H9 (cell line): ENCODE results near the gene RRAD. TPM values are rescaled to one million over a fixed set of nuclear protein-coding genes. Genes with fewer than 3 reads are reported as not detected.
A peak's percentile ranks its signal among the peaks of the same experiment; 100 is the strongest.
"Not testable (repeated sequence)": the region's sequence is repeated elsewhere in the genome, so short reads cannot be mapped to it uniquely, and the experiment has no call there.

Source experiments
- DNase-seq: peaks from one replicate; pipeline ENCODE4 v3.0.0-alpha.2; 2017
- H2AFZ ChIP-seq: one replicate; pipeline ENCODE4 v1.6.1; 2013; ENCODE audit warnings: mild to moderate bottlenecking, low read length, control low read depth, moderate library complexity
- H2AK5ac ChIP-seq: 2 replicates; pipeline ENCODE4 v1.6.1; 2013; ENCODE audit warnings: low read length, control low read depth, mixed read lengths; ENCODE audit not compliant: insufficient read length
- H2BK120ac ChIP-seq: one replicate; pipeline ENCODE4 v1.6.1; 2013; ENCODE audit warnings: low read depth, mild to moderate bottlenecking, low read length, control low read depth, inconsistent platforms; ENCODE audit not compliant: poor library complexity, severe bottlenecking
- H2BK12ac ChIP-seq: 2 replicates; pipeline ENCODE4 v1.6.1; 2013; ENCODE audit warnings: low read length, control low read depth, mixed read lengths, low read depth; ENCODE audit not compliant: insufficient read length
- H2BK15ac ChIP-seq: 2 replicates; pipeline ENCODE4 v1.6.1; 2013; ENCODE audit warnings: low read depth, low read length, control low read depth
- H2BK20ac ChIP-seq: one replicate; pipeline ENCODE4 v1.6.1; 2013; ENCODE audit warnings: low read depth, mild to moderate bottlenecking, low read length, control low read depth, inconsistent platforms; ENCODE audit not compliant: poor library complexity, severe bottlenecking
- H2BK5ac ChIP-seq: 2 replicates; pipeline ENCODE4 v1.6.1; 2013; ENCODE audit warnings: low read length, control low read depth, mixed read lengths; ENCODE audit not compliant: insufficient read length
- H3K14ac ChIP-seq: 2 replicates; pipeline ENCODE4 v1.6.1; 2013; ENCODE audit warnings: low read length, control low read depth; ENCODE audit not compliant: insufficient read depth
- H3K18ac ChIP-seq: 2 replicates; pipeline ENCODE4 v1.6.1; 2013; ENCODE audit warnings: low read depth, mild to moderate bottlenecking, mixed read lengths, low read length, control low read depth; ENCODE audit not compliant: insufficient read length
- H3K23ac ChIP-seq: 2 replicates; pipeline ENCODE4 v1.6.1; 2013; ENCODE audit warnings: low read length, control low read depth, mixed read lengths, low read depth; ENCODE audit not compliant: insufficient read length
- H3K23me2 ChIP-seq: 2 replicates; pipeline ENCODE4 v1.6.1; 2013; ENCODE audit warnings: low read depth, mild to moderate bottlenecking, mixed read lengths, low read length, control low read depth; ENCODE audit not compliant: insufficient read length, poor library complexity, severe bottlenecking
- H3K27ac ChIP-seq: 2 replicates; pipeline ENCODE4 v1.5.1; 2013; ENCODE audit warnings: low read length, control low read depth, mixed read lengths, low read depth; ENCODE audit not compliant: insufficient read length
- H3K27me3 ChIP-seq: 2 replicates; pipeline ENCODE4 v1.6.1; 2013; ENCODE audit warnings: low read length, control low read depth, inconsistent platforms; ENCODE audit not compliant: insufficient read depth
- H3K4ac ChIP-seq: 2 replicates; pipeline ENCODE4 v1.6.1; 2013; ENCODE audit warnings: low read depth, mild to moderate bottlenecking, control low read depth, inconsistent platforms, low read length, moderate library complexity
- H3K4me1 ChIP-seq: 2 replicates; pipeline ENCODE4 v1.6.1; 2013; ENCODE audit warnings: low read length, control low read depth, inconsistent platforms; ENCODE audit not compliant: insufficient read depth
- H3K4me2 ChIP-seq: 2 replicates; pipeline ENCODE4 v1.6.1; 2013; ENCODE audit warnings: low read length, control low read depth, mixed read lengths; ENCODE audit not compliant: insufficient read length, insufficient read depth
- H3K56ac ChIP-seq: 2 replicates; pipeline ENCODE4 v1.6.1; 2013; ENCODE audit warnings: low read depth, mild to moderate bottlenecking, mixed read lengths, low read length, control low read depth; ENCODE audit not compliant: insufficient read length
- H3K79me1 ChIP-seq: 2 replicates; pipeline ENCODE4 v1.6.1; 2013; ENCODE audit warnings: low read depth, mild to moderate bottlenecking, moderate library complexity, low read length, control low read depth, inconsistent platforms; ENCODE audit not compliant: insufficient read depth, poor library complexity, severe bottlenecking
- H3K79me2 ChIP-seq: 2 replicates; pipeline ENCODE4 v1.6.1; 2013; ENCODE audit warnings: low read length, control low read depth, inconsistent platforms; ENCODE audit not compliant: insufficient read depth
- H3K9ac ChIP-seq: 2 replicates; pipeline ENCODE4 v1.6.1; 2013; ENCODE audit warnings: low read length, control low read depth, mixed read lengths; ENCODE audit not compliant: insufficient read length; ENCODE audit errors: extremely low read depth
- H3K9me3 ChIP-seq: one replicate; pipeline ENCODE4 v1.6.1; 2013; ENCODE audit warnings: low read depth, low read length, inconsistent platforms; ENCODE audit not compliant: control insufficient read depth
- H3T11ph ChIP-seq: one replicate; pipeline ENCODE4 v1.6.1; 2013; ENCODE audit warnings: mild to moderate bottlenecking, low read length, control low read depth, inconsistent platforms
- H4K20me1 ChIP-seq: one replicate; pipeline ENCODE4 v1.6.1; 2013; ENCODE audit not compliant: control insufficient read depth, insufficient read length, insufficient read depth
- H4K5ac ChIP-seq: 2 replicates; pipeline ENCODE4 v1.6.1; 2013; ENCODE audit warnings: low read depth, mild to moderate bottlenecking, mixed read lengths, low read length, control low read depth; ENCODE audit not compliant: insufficient read length
- H4K8ac ChIP-seq: replicated peaks from 2 replicates; pipeline ENCODE4 v1.6.1; 2013; ENCODE audit warnings: low read length, control low read depth, mixed read lengths, low read depth; ENCODE audit not compliant: insufficient read length
- H4K91ac ChIP-seq: 2 replicates; pipeline ENCODE4 v1.6.1; 2013; ENCODE audit warnings: low read depth, mild to moderate bottlenecking, moderate library complexity, mixed read lengths, low read length, control low read depth; ENCODE audit not compliant: insufficient read length
- H3K27ac Mint-ChIP-seq, 3 experiments: 2 replicates in 2 of 3; 3 replicates in 1 of 3; pipeline ENCODE4 v1.8.0; 2020 to 2021; ENCODE audit warnings: mixed read lengths in 3 of 3, mild to moderate bottlenecking in 1 of 3, moderate library complexity in 1 of 3
- H3K27me3 Mint-ChIP-seq: 2 replicates; pipeline ENCODE4 v1.8.0; 2021; ENCODE audit warnings: low read depth, mild to moderate bottlenecking, moderate library complexity, mixed read lengths
- H3K36me3 Mint-ChIP-seq, 3 experiments: 2 replicates in 2 of 3; 3 replicates in 1 of 3; pipeline ENCODE4 v1.8.0; 2020 to 2021; ENCODE audit warnings: low read depth in 3 of 3, mixed read lengths in 3 of 3; ENCODE audit not compliant: insufficient read depth in 1 of 3
- H3K4me1 Mint-ChIP-seq, 2 experiments: 2 replicates each; pipeline ENCODE4 v1.8.0; 2020; ENCODE audit warnings: mixed read lengths in 2 of 2
- H3K4me3 Mint-ChIP-seq, 2 experiments: 2 replicates in 1 of 2; 3 replicates in 1 of 2; pipeline ENCODE4 v1.8.0; 2020 to 2021; ENCODE audit warnings: mild to moderate bottlenecking in 2 of 2, mixed read lengths in 2 of 2, moderate library complexity in 1 of 2
- H3K9me3 Mint-ChIP-seq, 2 experiments: 2 replicates in 1 of 2; 3 replicates in 1 of 2; pipeline ENCODE4 v1.8.0; 2020; ENCODE audit warnings: mild to moderate bottlenecking in 2 of 2, mixed read lengths in 2 of 2, moderate library complexity in 1 of 2
- WGBS: extraction: QIAGEN DNeasy Blood & Tissue Kit; methylation state at CpG from one replicate; pipeline ENCODE4 v1.1.7; 2013; ENCODE audit warnings: missing lambda C conversion rate, low lambda C conversion rate, mixed read lengths; ENCODE audit not compliant: insufficient read length; ENCODE audit errors: extremely low coverage; 5-methylcytosine and 5-hydroxymethylcytosine counted together
- total RNA-seq: library from RNA; stranded (reverse); gene quantifications from 2 replicates; pipeline ENCODE4 v1.2.1, GENCODE V29; 2021
- TF ChIP-seq, protein P1 (sequence below): fragments of 200-600 bp; sonication (generic); conservative IDR thresholded peaks from 3 replicates; pipeline ENCODE4 v1.8.0; 2021; ENCODE audit warnings: antibody characterized with exemption, mild to moderate bottlenecking

RRAD gene
- total RNA-seq, 1 experiment from 2014 or later = 0.72 TPM

DNA sequence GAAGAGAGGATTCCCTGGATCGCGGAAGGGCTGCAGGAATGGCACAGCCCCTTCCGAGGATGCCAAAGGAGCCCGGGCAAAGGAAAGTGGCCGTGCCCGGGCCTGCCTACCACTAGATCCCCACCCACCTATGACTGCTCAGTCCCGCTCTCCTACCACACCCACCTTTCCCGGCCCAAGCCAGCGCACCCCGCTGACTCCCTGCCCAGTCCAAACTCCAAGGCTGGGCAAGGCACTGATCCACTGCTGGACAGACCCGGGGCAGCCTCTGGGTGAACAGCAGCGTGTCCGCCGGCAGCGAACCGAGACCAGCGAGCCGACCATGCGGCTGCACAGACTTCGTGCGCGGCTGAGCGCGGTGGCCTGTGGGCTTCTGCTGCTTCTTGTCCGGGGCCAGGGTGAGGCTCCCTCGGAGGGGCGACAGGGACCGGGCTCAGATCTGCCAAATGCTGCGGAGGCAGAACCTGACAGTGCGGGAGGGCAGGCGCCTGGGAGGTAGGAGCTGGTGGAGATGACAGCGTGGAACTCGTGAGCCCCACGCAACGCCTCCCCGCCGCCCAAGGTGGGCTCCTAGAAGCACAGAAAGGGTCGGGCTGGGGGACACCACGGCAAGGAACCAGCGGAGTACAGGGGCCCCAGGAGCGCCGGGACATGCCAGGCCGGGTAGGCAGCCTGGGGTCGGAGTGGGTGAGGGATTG, 10.1 kb upstream of the RRAD start, which contains the start of gene CES2:
TSS of gene CES2 (plus strand) at position 203 of the 698 bp plus-strand sequence. CDS start at position 323, 120 bp downstream.
- H2BK15ac ChIP-seq = no peak within 1 kb of the TSS
- H4K5ac ChIP-seq = no peak within 1 kb of the TSS
- H4K20me1 ChIP-seq = no peaks in the 10 kb centered on the region
- H2AK5ac ChIP-seq = no peak within 1 kb of the TSS
- no peak within 1 kb of the TSS for H2BK12ac ChIP-seq
- no peak within 1 kb of the TSS for H3K27ac ChIP-seq
- DNase-seq = no peak
- no peaks in the 10 kb centered on the region for H3K4me1 ChIP-seq
- H2AFZ ChIP-seq = no peak within 1 kb of the TSS
- H3K18ac ChIP-seq = peak within 1 kb of the TSS; percentile 27
- H3K23me2 ChIP-seq = peaks cover 16% of the 10 kb centered on the region
- H3K79me1 ChIP-seq = no peaks in the 10 kb centered on the region
- WGBS = no CpG with 5 or more reads among the region's 44 CpGs
- H3K4ac ChIP-seq = no peak within 1 kb of the TSS
- no peak within 1 kb of the TSS for H2BK20ac ChIP-seq
- Mint-ChIP-seq H3K9me3 (no peaks in the 10 kb centered on the region), H3K4me1 (peaks cover 13 to 27% of the 10 kb centered on the region in 2 experiments), H3K27me3 (no peaks in the 10 kb centered on the region), H3K4me3 (peak within 1 kb of the TSS; percentile 96 to 97), H3K27ac (peak within 1 kb of the TSS in 1 of 3 experiments; percentile 85; a peak in 2 of 7 replicates), H3K36me3 (peaks cover 9 to 28% (median 11%) of the 10 kb centered on the region in 3 experiments)
- no peak within 1 kb of the TSS for H4K91ac ChIP-seq
- no peak within 1 kb of the TSS for H4K8ac ChIP-seq
- TF ChIP-seq, protein P1, sequence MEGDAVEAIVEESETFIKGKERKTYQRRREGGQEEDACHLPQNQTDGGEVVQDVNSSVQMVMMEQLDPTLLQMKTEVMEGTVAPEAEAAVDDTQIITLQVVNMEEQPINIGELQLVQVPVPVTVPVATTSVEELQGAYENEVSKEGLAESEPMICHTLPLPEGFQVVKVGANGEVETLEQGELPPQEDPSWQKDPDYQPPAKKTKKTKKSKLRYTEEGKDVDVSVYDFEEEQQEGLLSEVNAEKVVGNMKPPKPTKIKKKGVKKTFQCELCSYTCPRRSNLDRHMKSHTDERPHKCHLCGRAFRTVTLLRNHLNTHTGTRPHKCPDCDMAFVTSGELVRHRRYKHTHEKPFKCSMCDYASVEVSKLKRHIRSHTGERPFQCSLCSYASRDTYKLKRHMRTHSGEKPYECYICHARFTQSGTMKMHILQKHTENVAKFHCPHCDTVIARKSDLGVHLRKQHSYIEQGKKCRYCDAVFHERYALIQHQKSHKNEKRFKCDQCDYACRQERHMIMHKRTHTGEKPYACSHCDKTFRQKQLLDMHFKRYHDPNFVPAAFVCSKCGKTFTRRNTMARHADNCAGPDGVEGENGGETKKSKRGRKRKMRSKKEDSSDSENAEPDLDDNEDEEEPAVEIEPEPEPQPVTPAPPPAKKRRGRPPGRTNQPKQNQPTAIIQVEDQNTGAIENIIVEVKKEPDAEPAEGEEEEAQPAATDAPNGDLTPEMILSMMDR = no peak
- H3K56ac ChIP-seq = no peak within 1 kb of the TSS
- peak within 1 kb of the TSS; percentile 95 for H3K4me2 ChIP-seq
- no peak within 1 kb of the TSS for H2BK5ac ChIP-seq
- H3K14ac ChIP-seq = peak within 1 kb of the TSS; percentile 82
- no peak within 1 kb of the TSS for H3K23ac ChIP-seq
- H3K27me3 ChIP-seq = no peaks in the 10 kb centered on the region
- H3K9ac ChIP-seq = peak within 1 kb of the TSS; percentile 66
- no peaks in the 10 kb centered on the region for H3K9me3 ChIP-seq
- H3T11ph ChIP-seq = no peak within 1 kb of the TSS
- H2BK120ac ChIP-seq = no peak within 1 kb of the TSS
- no peaks in the 10 kb centered on the region for H3K79me2 ChIP-seq

DNA sequence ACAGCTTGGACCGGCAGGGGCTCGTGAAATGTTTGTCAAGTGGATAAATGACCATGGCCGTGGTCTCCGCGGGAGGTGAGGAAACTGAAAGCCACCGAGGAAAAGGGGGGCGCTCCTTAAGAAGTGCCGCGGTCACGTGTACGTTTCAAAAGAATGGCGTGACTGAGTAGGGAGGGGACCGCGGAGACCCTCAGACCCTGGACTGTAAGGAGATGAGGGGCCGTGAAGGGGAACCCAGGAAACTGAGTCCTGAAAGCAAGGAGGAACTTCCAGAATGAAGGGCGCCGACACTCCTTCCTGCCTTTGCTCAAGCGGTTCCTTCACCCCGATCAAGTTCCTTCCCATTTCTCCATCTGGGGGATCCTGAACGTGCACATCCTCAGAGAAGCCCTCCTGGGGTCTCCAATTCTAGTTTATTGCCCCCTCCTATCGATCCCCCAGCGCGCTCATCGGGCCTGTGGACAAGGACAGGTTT, 9.5 kb upstream of the RRAD start:
- not testable (repeated sequence) for H3K56ac ChIP-seq, H4K5ac ChIP-seq, DNase-seq, H4K8ac ChIP-seq, H3K27me3 Mint-ChIP-seq, H3K9me3 Mint-ChIP-seq, H2BK120ac ChIP-seq, H2BK15ac ChIP-seq, H3K79me1 ChIP-seq, H3K4ac ChIP-seq, H2BK12ac ChIP-seq, H4K91ac ChIP-seq, H3K27ac ChIP-seq, H2AK5ac ChIP-seq, H3K79me2 ChIP-seq, H4K20me1 ChIP-seq, H3K27me3 ChIP-seq, H3K9me3 ChIP-seq, H3K4me1 ChIP-seq, H3K23ac ChIP-seq, H2AFZ ChIP-seq, H2BK5ac ChIP-seq, H2BK20ac ChIP-seq, H3T11ph ChIP-seq
- Histone ChIP-seq H3K4me2 (peak overlapping the region; percentile 95), H3K23me2 (peaks cover 16% of the 10 kb centered on the region), H3K14ac (peak overlapping the region; percentile 82), H3K9ac (peak overlapping the region; percentile 66), H3K18ac (peak overlapping the region; percentile 27)
- no CpG with 5 or more reads among the region's 24 CpGs for WGBS
- H3K4me3 Mint-ChIP-seq = peak overlapping the region; percentile 96 to 97
- peaks cover 13 to 27% of the 10 kb centered on the region in 2 experiments for H3K4me1 Mint-ChIP-seq
- peaks cover 7 to 27% (median 8%) of the 10 kb centered on the region in 3 experiments for H3K36me3 Mint-ChIP-seq
- peak overlapping the region in 1 of 3 experiments; percentile 85; a peak in 1 of 7 replicates for H3K27ac Mint-ChIP-seq
